Measurements from ENCODE around the gene PER3.

The PER3 gene

GRCh38 chr1:7755448-7755847, 28.6 kb upstream of the PER3 start:
- Histone ChIP-seq H3K9ac (ENCODE audit: low read depth, low read length) (no peak overlapping the region), H3K4me2 (ENCODE audit: low read length) (no peak overlapping the region), H3K4me1 (ENCODE audit: control insufficient read depth, insufficient read depth, low read length) (peaks cover 3% of the 10 kb centered on the region), H3K27me3 (ENCODE audit: control insufficient read depth, insufficient read depth, low read length) (peaks cover 1% of the 10 kb centered on the region), H3K36me3 (ENCODE audit: insufficient read depth, low read length) (no peaks in the 10 kb centered on the region), H3K4me3 (ENCODE audit: low read length) (no peak overlapping the region), H3K9me3 (replicated peaks; ENCODE audit: low read length) (no peaks in the 10 kb centered on the region)

GRCh38 chr1:7760245-7760644, 23.8 kb upstream of the PER3 start:
- no peak overlapping the region for H3K4me2 ChIP-seq (ENCODE audit: low read length)
- peaks cover 13% of the 10 kb centered on the region for H3K27me3 ChIP-seq (ENCODE audit: control insufficient read depth, insufficient read depth, low read length)
- no peaks in the 10 kb centered on the region for H3K4me1 ChIP-seq (ENCODE audit: control insufficient read depth, insufficient read depth, low read length)
- H3K36me3 ChIP-seq (ENCODE audit: insufficient read depth, low read length) = no peaks in the 10 kb centered on the region
- H3K4me3 ChIP-seq (ENCODE audit: low read length) = no peak overlapping the region
- H3K9me3 ChIP-seq (replicated peaks; ENCODE audit: low read length) = no peaks in the 10 kb centered on the region
- no peak overlapping the region for H3K9ac ChIP-seq (ENCODE audit: low read depth, low read length)

DNA sequence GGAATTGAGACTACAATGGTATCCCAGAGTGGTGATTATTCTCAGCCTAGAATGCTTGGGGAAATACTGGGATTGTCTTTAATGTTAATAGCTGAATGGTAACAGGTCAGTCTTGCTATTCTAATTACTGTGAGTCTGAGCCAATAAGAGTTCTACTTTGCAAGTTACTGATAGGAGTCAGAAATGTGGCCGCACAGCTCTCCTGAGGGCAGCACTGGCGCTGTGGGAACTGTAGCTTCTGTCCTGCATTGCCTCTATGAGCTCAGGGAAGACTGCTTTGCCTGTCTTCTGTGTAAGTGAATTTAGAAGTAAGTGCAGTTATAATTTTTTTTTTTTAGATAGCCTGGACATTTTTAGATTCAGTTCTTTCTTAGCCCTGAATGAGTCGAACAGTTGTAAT, 23.0 kb upstream of the PER3 start:
- Histone ChIP-seq H3K4me2 (ENCODE audit: low read length) (no peak overlapping the region), H3K27me3 (ENCODE audit: control insufficient read depth, insufficient read depth, low read length) (peaks cover 13% of the 10 kb centered on the region), H3K36me3 (ENCODE audit: insufficient read depth, low read length) (no peaks in the 10 kb centered on the region), H3K4me1 (ENCODE audit: control insufficient read depth, insufficient read depth, low read length) (no peaks in the 10 kb centered on the region), H3K9me3 (replicated peaks; ENCODE audit: low read length) (no peaks in the 10 kb centered on the region), H3K9ac (ENCODE audit: low read depth, low read length) (no peak overlapping the region), H3K4me3 (ENCODE audit: low read length) (no peak overlapping the region)

DNA sequence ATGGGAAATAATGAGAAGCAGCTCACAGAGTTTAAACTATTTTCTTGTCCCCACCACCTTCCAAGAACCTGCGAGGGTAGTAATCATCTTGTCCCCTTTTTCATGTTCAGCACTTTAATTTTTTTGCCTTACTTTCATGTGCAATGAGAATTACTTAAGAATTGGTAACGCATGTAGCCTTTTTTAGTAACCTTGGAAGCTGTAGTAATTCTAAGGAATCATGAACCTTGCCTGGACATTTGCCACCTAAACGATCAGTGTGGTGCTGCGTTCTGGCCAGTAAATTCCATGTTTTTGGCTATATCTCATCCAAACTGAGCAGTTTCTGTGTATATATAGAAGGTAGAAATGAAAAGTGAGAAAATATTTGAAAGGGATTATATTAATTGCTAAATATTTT, 16.9 kb upstream of the PER3 start:
- no peak overlapping the region for H3K9ac ChIP-seq (ENCODE audit: low read depth, low read length)
- no peak overlapping the region for H3K4me3 ChIP-seq (ENCODE audit: low read length)
- no peak overlapping the region for H3K4me2 ChIP-seq (ENCODE audit: low read length)
- peaks cover 9% of the 10 kb centered on the region for H3K4me1 ChIP-seq (ENCODE audit: control insufficient read depth, insufficient read depth, low read length)
- no peaks in the 10 kb centered on the region for H3K36me3 ChIP-seq (ENCODE audit: insufficient read depth, low read length)
- peaks cover 7% of the 10 kb centered on the region for H3K27me3 ChIP-seq (ENCODE audit: control insufficient read depth, insufficient read depth, low read length)
- no peaks in the 10 kb centered on the region for H3K9me3 ChIP-seq (replicated peaks; ENCODE audit: low read length)

- H3K4me3 ChIP-seq (ENCODE audit: low read length) = no peak overlapping the region
- no peak overlapping the region for H3K9ac ChIP-seq (ENCODE audit: low read depth, low read length)
- H3K9me3 ChIP-seq (replicated peaks; ENCODE audit: low read length) = no peaks in the 10 kb centered on the region
- H3K27me3 ChIP-seq (ENCODE audit: control insufficient read depth, insufficient read depth, low read length) = peaks cover 4% of the 10 kb centered on the region
- H3K36me3 ChIP-seq (ENCODE audit: insufficient read depth, low read length) = peaks cover 9% of the 10 kb centered on the region
- no peak overlapping the region for H3K4me2 ChIP-seq (ENCODE audit: low read length)
- H3K4me1 ChIP-seq (ENCODE audit: control insufficient read depth, insufficient read depth, low read length) = peaks cover 15% of the 10 kb centered on the region
These were observed 15.5 kb upstream of the PER3 start for GRCh38 chr1:7768583-7768982.

DNA sequence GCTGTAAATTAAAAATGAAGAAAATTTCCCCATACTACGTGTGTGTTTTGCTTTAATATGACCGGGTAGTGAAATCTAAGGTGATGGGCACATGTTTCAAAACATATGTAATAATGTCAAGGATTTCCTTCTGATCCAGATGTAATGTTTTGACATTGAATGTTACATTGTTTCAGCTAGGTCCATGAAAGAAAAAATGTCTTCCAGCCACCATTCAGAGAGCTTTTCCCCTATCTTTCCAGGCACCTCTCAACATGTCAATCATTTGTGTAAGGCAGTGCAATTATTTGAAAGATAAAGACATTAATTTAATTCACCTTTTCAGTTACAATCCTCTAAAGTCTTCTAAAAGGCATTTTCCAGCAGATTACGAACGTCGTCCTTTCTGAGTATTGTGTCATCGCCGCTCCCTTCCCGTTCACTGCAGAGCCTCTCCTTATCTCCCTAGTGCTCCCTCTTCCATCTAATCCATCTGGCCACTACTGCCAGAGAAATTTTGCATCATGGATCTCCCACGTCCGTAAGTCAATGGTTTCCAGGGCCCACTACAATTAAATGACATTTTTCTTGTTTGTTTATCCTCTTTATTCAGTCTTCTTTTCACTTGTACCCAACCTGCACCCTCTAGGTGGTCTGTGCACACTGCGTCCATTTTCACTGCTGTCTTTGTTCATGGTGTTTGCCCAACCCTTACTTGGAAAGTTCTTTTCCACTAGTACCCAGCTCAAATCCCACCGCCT, 14.2 kb upstream of the PER3 start:
- Histone ChIP-seq H3K4me2 (ENCODE audit: low read length) (no peak overlapping the region), H3K9ac (ENCODE audit: low read depth, low read length) (no peak overlapping the region), H3K9me3 (replicated peaks; ENCODE audit: low read length) (no peaks in the 10 kb centered on the region), H3K4me3 (ENCODE audit: low read length) (no peak overlapping the region), H3K36me3 (ENCODE audit: insufficient read depth, low read length) (peaks cover 20% of the 10 kb centered on the region), H3K4me1 (ENCODE audit: control insufficient read depth, insufficient read depth, low read length) (peaks cover 15% of the 10 kb centered on the region), H3K27me3 (ENCODE audit: control insufficient read depth, insufficient read depth, low read length) (peaks cover 4% of the 10 kb centered on the region)

DNA sequence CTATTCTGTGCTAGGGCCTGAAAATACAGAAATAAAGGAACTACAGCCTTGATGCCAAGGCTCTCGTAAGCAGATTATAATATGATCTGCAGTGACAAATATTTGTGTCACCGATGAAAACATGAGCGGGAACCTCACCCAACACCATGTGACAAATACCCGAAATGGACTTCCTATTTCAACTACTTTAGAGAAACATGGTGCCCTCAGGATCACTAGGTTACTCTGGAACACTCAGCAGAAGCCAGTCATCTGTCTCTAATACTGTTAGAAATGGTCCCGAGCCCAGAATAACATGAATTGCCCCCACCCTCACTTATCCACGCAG, 13.5 kb upstream of the PER3 start:
- Histone ChIP-seq H3K4me2 (ENCODE audit: low read length) (peak overlapping the region; percentile 93), H3K9me3 (replicated peaks; ENCODE audit: low read length) (no peaks in the 10 kb centered on the region), H3K9ac (ENCODE audit: low read depth, low read length) (peak overlapping the region; percentile 68), H3K4me1 (ENCODE audit: control insufficient read depth, insufficient read depth, low read length) (peaks cover 15% of the 10 kb centered on the region), H3K36me3 (ENCODE audit: insufficient read depth, low read length) (peaks cover 20% of the 10 kb centered on the region), H3K27me3 (ENCODE audit: control insufficient read depth, insufficient read depth, low read length) (peaks cover 4% of the 10 kb centered on the region), H3K4me3 (ENCODE audit: low read length) (peak overlapping the region; percentile 90)

DNA sequence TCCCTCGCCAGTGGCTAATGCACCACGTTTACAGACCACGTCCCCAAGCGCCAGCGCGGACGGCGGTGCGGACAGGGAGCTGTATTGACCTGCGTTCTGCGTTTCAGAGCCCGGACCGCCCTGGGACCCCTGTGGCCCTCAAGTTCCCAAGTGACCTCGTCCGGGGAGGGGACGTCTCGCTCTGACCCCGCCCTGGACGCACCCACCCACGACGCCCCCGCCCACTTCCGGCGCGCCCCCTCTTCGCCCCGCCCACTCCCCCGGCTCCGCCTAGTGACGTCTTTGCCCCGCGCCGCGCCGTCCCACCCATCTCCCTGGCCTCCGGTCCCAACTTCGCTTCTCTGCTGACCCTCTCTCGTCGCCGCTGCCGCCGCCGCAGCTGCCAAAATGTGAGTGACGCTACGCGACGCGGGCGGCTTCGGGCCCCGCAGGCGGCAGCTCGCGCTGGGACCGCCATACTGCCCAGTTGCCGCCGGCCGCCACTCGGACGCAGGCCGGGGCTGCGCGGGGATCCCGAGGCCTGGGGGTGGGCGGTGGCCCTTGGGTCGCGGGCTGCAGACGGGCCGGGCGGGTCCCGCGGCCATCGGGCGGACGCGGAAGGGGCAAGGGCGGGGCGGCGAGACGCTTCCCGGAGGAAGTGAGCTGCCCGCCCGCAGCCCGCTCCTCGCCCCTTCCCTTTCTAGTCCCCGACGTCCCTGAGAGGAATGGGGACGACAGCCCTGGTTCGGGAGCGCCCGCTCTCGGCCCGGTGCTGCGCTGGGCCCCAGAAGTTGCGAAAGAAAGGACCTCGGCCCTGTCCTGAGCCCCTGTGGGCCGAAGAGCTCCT, 12.9 kb upstream of the PER3 start, which contains the start of gene VAMP3:
Gene VAMP3 (plus strand): TSS at position 300 of the 826 bp plus-strand sequence. CDS start 88 bp downstream, at position 388.
- Histone ChIP-seq H3K9ac (ENCODE audit: low read depth, low read length) (peak within 1 kb of the TSS; percentile 87), H3K9me3 (replicated peaks; ENCODE audit: low read length) (no peaks in the 10 kb centered on the region), H3K4me2 (ENCODE audit: low read length) (peak within 1 kb of the TSS; percentile 95), H3K36me3 (ENCODE audit: insufficient read depth, low read length) (peaks cover 20% of the 10 kb centered on the region), H3K27me3 (ENCODE audit: control insufficient read depth, insufficient read depth, low read length) (peaks cover 4% of the 10 kb centered on the region), H3K4me1 (ENCODE audit: control insufficient read depth, insufficient read depth, low read length) (peaks cover 15% of the 10 kb centered on the region), H3K4me3 (ENCODE audit: low read length) (peak within 1 kb of the TSS; percentile 90)

- peaks cover 20% of the 10 kb centered on the region for H3K36me3 ChIP-seq (ENCODE audit: insufficient read depth, low read length)
- peaks cover 4% of the 10 kb centered on the region for H3K27me3 ChIP-seq (ENCODE audit: control insufficient read depth, insufficient read depth, low read length)
- peak overlapping the region; percentile 87 for H3K9ac ChIP-seq (ENCODE audit: low read depth, low read length)
- H3K4me1 ChIP-seq (ENCODE audit: control insufficient read depth, insufficient read depth, low read length) = peaks cover 15% of the 10 kb centered on the region
- H3K4me3 ChIP-seq (ENCODE audit: low read length) = peak overlapping the region; percentile 90
- H3K4me2 ChIP-seq (ENCODE audit: low read length) = peak overlapping the region; percentile 95
- no peaks in the 10 kb centered on the region for H3K9me3 ChIP-seq (replicated peaks; ENCODE audit: low read length)
These were observed 12.2 kb upstream of the PER3 start for GRCh38 chr1:7771823-7772299.

GRCh38 chr1:7777591-7777990, 6.5 kb upstream of the PER3 start:
- no peaks in the 10 kb centered on the region for H3K27me3 ChIP-seq (ENCODE audit: control insufficient read depth, insufficient read depth, low read length)
- no peak overlapping the region for H3K4me3 ChIP-seq (ENCODE audit: low read length)
- H3K4me2 ChIP-seq (ENCODE audit: low read length) = no peak overlapping the region
- peaks cover 56% of the 10 kb centered on the region for H3K36me3 ChIP-seq (ENCODE audit: insufficient read depth, low read length)
- peaks cover 3% of the 10 kb centered on the region for H3K4me1 ChIP-seq (ENCODE audit: control insufficient read depth, insufficient read depth, low read length)
- H3K9ac ChIP-seq (ENCODE audit: low read depth, low read length) = no peak overlapping the region
- no peaks in the 10 kb centered on the region for H3K9me3 ChIP-seq (replicated peaks; ENCODE audit: low read length)

DNA sequence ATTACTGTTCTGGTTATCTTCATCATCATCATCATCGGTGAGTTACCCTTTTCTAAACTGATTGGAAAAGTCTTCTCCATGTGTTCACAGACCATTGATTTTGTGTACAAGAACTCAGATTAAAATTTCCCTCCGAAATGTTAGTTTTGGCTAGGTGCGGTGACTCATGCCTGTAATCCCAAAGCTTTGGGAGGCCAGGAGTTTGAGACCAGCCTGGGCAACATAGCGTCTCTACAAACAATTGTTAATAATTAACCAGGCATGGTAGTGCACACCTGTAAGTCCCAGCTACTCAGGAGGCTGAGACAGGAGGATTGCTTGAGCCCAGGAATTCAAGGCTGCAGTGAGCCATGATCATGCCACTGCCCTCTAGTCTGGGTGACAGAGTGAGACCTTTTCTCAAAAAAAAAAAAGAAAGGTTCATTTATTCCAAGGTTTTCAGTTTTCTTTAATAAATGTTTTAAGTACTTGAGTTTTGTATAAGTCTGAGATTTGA, 5.9 kb upstream of the PER3 start:
- no peak overlapping the region for H3K4me2 ChIP-seq (ENCODE audit: low read length)
- no peak overlapping the region for H3K9ac ChIP-seq (ENCODE audit: low read depth, low read length)
- no peaks in the 10 kb centered on the region for H3K9me3 ChIP-seq (replicated peaks; ENCODE audit: low read length)
- H3K4me1 ChIP-seq (ENCODE audit: control insufficient read depth, insufficient read depth, low read length) = peaks cover 5% of the 10 kb centered on the region
- no peak overlapping the region for H3K4me3 ChIP-seq (ENCODE audit: low read length)
- H3K27me3 ChIP-seq (ENCODE audit: control insufficient read depth, insufficient read depth, low read length) = no peaks in the 10 kb centered on the region
- peaks cover 52% of the 10 kb centered on the region for H3K36me3 ChIP-seq (ENCODE audit: insufficient read depth, low read length)

Data from skeletal muscle satellite cell (primary cell).